Activated T-cell treated with anti-CD3 and anti-CD28 coated beads for 48 hours (primary cell): ENCODE measurements around the gene SRSF2.
"Not testable (repeated sequence)": the region's sequence is repeated elsewhere in the genome, so short reads cannot be mapped to it uniquely, and the experiment has no call there.

Source experiments
- DNase-seq: peaks from one replicate; pipeline ENCODE4 v3.0.0-alpha.2; 2020; ENCODE audit warnings: low read depth

The SRSF2 gene, protein sequence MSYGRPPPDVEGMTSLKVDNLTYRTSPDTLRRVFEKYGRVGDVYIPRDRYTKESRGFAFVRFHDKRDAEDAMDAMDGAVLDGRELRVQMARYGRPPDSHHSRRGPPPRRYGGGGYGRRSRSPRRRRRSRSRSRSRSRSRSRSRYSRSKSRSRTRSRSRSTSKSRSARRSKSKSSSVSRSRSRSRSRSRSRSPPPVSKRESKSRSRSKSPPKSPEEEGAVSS

GRCh38 chr17:76737082-76737675, at the start of gene SRSF2:
TSS of gene SRSF2 (minus strand) at chr17:76737331. CDS start at chr17:76737160, 171 bp downstream.
- peak; percentile 99 for DNase-seq

DNA sequence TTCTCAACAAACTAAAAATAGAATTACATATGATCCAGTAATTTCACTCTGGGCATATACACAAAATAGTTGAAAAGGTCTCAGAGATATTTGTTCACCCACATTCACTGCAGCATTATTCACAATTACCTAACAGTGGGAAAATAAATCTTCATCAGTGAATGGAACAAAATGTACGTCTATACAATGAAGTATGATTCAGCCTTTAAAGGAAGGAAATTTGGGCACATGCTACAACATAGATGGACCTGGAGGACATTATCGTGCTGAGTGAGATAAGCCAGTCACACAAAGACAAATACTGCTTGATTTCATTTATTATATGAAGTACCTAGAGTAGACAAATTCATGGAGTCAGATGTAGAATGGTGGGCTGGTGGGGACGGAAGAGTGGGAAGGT, 47.8 kb upstream of the SRSF2 start:
- DNase-seq: no peak

DNA sequence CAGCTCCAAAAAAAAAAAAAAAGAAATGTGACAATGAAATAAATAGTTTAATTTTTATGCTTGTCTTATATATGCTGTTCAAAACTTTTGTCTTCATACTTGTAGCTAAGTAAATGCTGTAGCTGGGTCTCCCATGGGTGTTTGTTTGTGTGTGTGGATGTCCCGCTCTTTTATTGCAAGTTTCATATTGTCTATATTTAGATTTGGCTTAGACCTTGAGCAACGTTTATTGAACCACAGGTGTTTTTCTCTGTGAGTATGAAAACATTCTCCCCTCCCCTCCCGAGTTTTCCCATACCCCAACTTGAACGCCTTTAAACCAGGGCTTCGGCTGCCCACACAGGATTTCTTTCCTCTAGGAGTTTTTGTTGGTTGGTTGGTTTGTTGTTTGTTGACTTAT, 46.0 kb upstream of the SRSF2 start:
- no peak for DNase-seq

- DNase-seq: no peak
Measured at GRCh38 chr17:76781056-76781982, 44.2 kb upstream of the SRSF2 start.

DNA sequence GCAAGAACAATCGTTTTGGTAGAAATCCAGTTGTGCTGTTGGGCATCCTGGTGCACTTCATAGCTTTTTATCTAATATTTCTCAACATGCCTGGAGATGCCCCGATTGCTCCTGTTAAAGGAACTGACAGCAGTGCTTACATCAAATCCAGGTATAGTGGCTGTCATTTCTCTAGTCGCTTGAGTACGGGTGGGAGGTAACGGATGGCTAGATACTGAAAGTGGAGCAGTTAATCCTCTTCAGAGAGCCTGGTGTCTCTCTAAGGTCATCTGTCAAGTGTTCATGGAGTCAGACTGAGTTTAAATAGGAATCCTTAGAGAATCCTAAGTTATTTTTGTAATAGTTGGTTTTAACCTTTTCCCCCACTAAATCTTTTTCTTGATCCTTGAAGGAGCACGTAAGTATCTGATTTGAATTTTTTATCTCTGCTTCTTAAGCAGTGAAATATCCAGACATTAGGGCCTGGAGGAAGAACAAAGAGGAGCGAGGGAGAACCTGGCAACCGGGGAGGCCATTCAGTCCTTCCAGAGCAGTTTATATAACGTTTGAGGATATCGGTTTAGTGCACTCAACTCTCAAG, 38.0 kb upstream of the SRSF2 start:
- DNase-seq: no peak

- DNase-seq: peak; percentile 27
Measured at GRCh38 chr17:76772842-76773525, 35.9 kb upstream of the SRSF2 start.

DNA sequence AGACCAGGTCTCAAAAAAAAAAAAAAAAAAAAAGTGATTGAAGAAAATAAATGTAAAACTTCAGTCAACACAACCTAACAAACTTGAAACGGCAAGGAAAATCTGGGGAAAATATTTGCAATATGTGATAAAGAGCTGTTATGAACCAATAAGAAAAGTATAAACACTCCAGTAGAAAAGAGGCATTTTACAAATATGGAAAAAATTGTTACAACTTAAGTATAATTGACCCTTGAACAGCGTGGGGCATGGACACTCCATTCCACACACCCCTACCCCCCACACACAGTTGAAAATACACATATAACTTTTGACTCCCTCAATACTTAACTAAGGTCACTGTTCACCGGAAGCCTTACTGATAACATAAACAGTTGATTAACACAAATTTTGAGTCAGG, 21.4 kb upstream of the SRSF2 start:
- no peak for DNase-seq

DNA sequence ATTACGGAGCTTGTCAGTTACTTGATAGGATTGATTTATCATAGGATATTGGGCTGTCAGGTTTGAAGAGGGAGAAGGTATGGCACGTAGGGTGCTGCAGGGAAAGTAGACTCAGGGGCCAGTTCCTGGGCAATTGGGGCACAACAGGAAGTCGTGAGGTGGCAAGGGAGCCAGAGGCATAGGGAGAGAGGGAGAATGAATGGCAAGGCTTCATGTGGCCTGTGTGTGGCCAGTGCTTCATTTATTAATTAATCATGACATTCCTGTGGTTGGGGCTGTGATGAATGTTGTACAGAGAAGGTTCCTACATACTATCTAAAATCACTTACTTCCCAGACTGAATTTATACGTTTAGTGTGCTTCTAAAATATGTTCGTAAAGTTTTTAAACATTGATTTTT, 20.1 kb upstream of the SRSF2 start:
- DNase-seq: no peak

DNA sequence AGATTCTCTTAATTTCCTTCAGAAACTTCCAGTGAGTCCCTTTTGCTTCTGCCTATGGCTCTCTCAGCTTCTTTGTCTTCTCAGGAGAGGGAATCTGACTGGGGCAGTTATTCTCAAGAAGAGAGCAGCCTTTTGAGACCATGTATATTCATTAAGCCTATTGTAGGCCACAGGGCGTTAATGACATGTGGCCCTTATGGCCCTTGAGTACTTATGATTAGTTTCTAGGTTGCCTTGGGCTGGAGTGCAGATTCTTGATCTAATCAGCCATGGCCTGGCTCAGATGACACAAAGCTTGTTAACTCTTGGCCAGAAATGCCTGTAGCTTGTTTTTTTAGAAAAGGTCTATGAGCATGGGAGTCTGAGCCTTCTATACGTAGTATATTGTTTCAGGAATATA, 18.2 kb upstream of the SRSF2 start:
- no peak for DNase-seq

- no peak for DNase-seq
Measured at GRCh38 chr17:76753061-76753961, 16.2 kb upstream of the SRSF2 start.

DNA sequence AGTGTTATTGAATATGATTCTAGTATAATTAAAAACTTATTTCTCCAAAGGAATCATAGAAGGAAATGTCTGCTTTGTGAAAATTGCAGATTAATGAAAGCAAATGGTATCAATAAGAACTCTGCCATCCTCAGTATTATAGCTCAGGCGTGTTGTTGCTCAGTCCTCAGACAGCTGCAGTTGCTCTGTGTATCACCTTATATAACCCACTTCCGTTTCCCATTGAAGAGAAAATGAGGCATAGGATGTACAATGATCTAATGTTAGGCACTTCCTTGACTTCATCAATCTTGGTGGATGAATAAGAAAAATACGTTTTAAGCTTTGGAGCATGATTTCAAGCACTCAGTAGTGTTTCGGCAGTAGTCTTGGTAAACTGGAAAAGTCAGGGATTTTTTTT, 14.9 kb upstream of the SRSF2 start:
- no peak for DNase-seq

- no peak for DNase-seq
Measured at GRCh38 chr17:76751416-76751993, 14.4 kb upstream of the SRSF2 start.

- DNase-seq: no peak
Measured at GRCh38 chr17:76748657-76749056, 11.5 kb upstream of the SRSF2 start.

GRCh38 chr17:76747716-76748363, 10.7 kb upstream of the SRSF2 start:
- no peak for DNase-seq

GRCh38 chr17:76745785-76746184, 8.7 kb upstream of the SRSF2 start:
- not testable (repeated sequence) for DNase-seq

GRCh38 chr17:76744747-76745146, 7.6 kb upstream of the SRSF2 start:
- DNase-seq: no peak

GRCh38 chr17:76742958-76743357, 5.8 kb upstream of the SRSF2 start:
- no peak for DNase-seq

DNA sequence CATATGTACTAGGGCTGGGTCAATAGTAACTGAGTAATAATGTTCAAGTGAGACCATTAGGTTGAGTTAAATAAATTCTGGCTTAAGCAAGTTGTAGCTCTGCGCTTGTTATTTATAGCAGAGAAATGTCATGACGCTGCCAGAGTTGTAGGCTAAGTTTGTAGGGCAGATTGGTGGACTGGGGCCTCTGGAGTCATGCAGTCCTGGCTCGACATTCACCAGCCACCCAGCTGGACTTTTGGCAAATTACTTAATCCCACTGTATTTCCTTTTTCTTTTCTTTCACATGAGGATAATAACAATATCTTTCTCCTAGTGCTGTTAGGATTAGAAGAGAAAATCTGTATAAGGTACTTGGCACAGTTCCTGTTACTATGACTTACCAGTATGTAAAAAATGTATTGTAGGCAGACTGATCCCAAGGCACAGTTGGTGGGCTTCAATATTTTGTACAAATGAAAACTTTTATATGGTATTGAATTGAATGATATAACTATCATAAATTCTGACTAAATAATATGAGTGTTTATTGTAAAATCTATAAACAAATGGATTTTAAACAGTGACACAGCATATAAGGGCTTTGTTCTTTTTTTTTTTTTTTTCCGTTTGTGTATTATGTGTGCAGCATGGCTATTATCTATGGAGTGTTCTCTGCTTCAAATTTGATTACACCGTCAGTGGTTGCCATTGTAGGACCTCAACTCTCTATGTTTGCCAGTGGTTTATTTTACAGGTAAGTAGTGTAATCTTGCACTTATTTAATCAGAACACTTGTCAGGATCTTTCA, 3.4 kb upstream of the SRSF2 start:
- DNase-seq: no peak

- DNase-seq: not testable (repeated sequence)
Measured at GRCh38 chr17:76739568-76740115, 2.5 kb upstream of the SRSF2 start.
